ENCODE results near the gene ZFX.
A peak's percentile ranks its signal among the peaks of the same experiment; 100 is the strongest.
"Not testable (repeated sequence)": the region's sequence is repeated elsewhere in the genome, so short reads cannot be mapped to it uniquely, and the experiment has no call there.

Gene ZFX

GRCh38 chrX:24149351-24150050 lies at the start of gene ZFX:
TSS of gene ZFX (plus strand) at chrX:24149729. CDS start at chrX:24172743, 23,014 bp downstream.
- DNase-seq: no peak

GRCh38 chrX:24100713-24101112 lies 48.8 kb upstream of the ZFX start:
- no peak for DNase-seq

GRCh38 chrX:24110069-24110468 lies 39.5 kb upstream of the ZFX start:
- no peak for DNase-seq

GRCh38 chrX:24113181-24113580 lies 36.3 kb upstream of the ZFX start:
- no peak for DNase-seq

- no peak for DNase-seq
Measured at GRCh38 chrX:24117258-24117657, 32.3 kb upstream of the ZFX start.

- no peak for DNase-seq
Measured at GRCh38 chrX:24124244-24124799, 25.2 kb upstream of the ZFX start.

- DNase-seq: no peak
Measured at GRCh38 chrX:24125028-24125612, 24.4 kb upstream of the ZFX start.

- no peak for DNase-seq
Measured at GRCh38 chrX:24131476-24131875, 18.1 kb upstream of the ZFX start.

GRCh38 chrX:24133312-24133711 lies 16.2 kb upstream of the ZFX start:
- DNase-seq: no peak

GRCh38 chrX:24135768-24136167 lies 13.8 kb upstream of the ZFX start:
- not testable (repeated sequence) for DNase-seq

GRCh38 chrX:24137192-24137591 lies 12.3 kb upstream of the ZFX start:
- no peak for DNase-seq

GRCh38 chrX:24143982-24144381 lies 5.5 kb upstream of the ZFX start:
- not testable (repeated sequence) for DNase-seq

GRCh38 chrX:24144528-24144927 lies 5.0 kb upstream of the ZFX start:
- DNase-seq: no peak

GRCh38 chrX:24145303-24146186 lies 4.0 kb upstream of the ZFX start:
- DNase-seq: no peak

GRCh38 chrX:24146283-24146949 lies 3.1 kb upstream of the ZFX start:
- DNase-seq: no peak

GRCh38 chrX:24147165-24147564 lies 2.4 kb upstream of the ZFX start:
- no peak for DNase-seq

- no peak for DNase-seq
Measured at GRCh38 chrX:24148121-24148520, 1.4 kb upstream of the ZFX start.

- DNase-seq: no peak
Measured at GRCh38 chrX:24148535-24149350, 786 bp upstream of the ZFX start.

- DNase-seq: peak; percentile 83
Measured at GRCh38 chrX:24150051-24150790, 692 bp downstream of the ZFX start.

GRCh38 chrX:24150898-24151297 lies 1.4 kb downstream of the ZFX start:
- DNase-seq: no peak

GRCh38 chrX:24151513-24151912 lies 2.0 kb downstream of the ZFX start:
- no peak for DNase-seq

Measured in NCI-H1436 (cell line).